HG02588 (cell line): ENCODE measurements around the gene SERPINB11.
"Not testable (repeated sequence)": the region's sequence is repeated elsewhere in the genome, so short reads cannot be mapped to it uniquely, and the experiment has no call there.

Source experiments
- ATAC-seq: cut with Tn5 transposase; IDR thresholded peaks from one replicate; pipeline ENCODE4 v1.9.1; 2021; ENCODE audit warnings: mild to moderate bottlenecking, moderate library complexity; ENCODE audit not compliant: unreplicated experiment

SERPINB11 gene

GRCh38 chr18:63725682-63726480, 23.1 kb downstream of the SERPINB11 start:
- no peak for ATAC-seq

- no peak for ATAC-seq
These were observed 28.0 kb downstream of the SERPINB11 start for GRCh38 chr18:63730773-63731172.

GRCh38 chr18:63731215-63731614, 28.5 kb downstream of the SERPINB11 start:
- no peak for ATAC-seq

- ATAC-seq = no peak
These were observed 34.1 kb downstream of the SERPINB11 start for GRCh38 chr18:63736876-63737275.

GRCh38 chr18:63741769-63742168, 39.0 kb downstream of the SERPINB11 start:
- no peak for ATAC-seq

- no peak for ATAC-seq
These were observed 44.2 kb downstream of the SERPINB11 start for GRCh38 chr18:63747006-63747405.

GRCh38 chr18:63749489-63749888, 46.7 kb downstream of the SERPINB11 start:
- no peak for ATAC-seq

GRCh38 chr18:63752636-63753035, 49.9 kb downstream of the SERPINB11 start:
- ATAC-seq = no peak

GRCh38 chr18:63753676-63754075, 50.9 kb downstream of the SERPINB11 start:
- no peak for ATAC-seq

GRCh38 chr18:63757541-63757940, 54.8 kb downstream of the SERPINB11 start:
- no peak for ATAC-seq

- ATAC-seq = no peak
These were observed 56.0 kb downstream of the SERPINB11 start for GRCh38 chr18:63758615-63759240.

GRCh38 chr18:63759786-63760185, 57.0 kb downstream of the SERPINB11 start:
- ATAC-seq = not testable (repeated sequence)

- ATAC-seq = no peak
These were observed 59.8 kb downstream of the SERPINB11 start for GRCh38 chr18:63762518-63762917.

GRCh38 chr18:63763831-63764600, 61.3 kb downstream of the SERPINB11 start:
- ATAC-seq = no peak

- no peak for ATAC-seq
These were observed 63.1 kb downstream of the SERPINB11 start for GRCh38 chr18:63765837-63766236.
